ENCODE results near the gene PTPN18.
"Not testable (repeated sequence)": the region's sequence is repeated elsewhere in the genome, so short reads cannot be mapped to it uniquely, and the experiment has no call there.

- TF ChIP-seq, protein P1, sequence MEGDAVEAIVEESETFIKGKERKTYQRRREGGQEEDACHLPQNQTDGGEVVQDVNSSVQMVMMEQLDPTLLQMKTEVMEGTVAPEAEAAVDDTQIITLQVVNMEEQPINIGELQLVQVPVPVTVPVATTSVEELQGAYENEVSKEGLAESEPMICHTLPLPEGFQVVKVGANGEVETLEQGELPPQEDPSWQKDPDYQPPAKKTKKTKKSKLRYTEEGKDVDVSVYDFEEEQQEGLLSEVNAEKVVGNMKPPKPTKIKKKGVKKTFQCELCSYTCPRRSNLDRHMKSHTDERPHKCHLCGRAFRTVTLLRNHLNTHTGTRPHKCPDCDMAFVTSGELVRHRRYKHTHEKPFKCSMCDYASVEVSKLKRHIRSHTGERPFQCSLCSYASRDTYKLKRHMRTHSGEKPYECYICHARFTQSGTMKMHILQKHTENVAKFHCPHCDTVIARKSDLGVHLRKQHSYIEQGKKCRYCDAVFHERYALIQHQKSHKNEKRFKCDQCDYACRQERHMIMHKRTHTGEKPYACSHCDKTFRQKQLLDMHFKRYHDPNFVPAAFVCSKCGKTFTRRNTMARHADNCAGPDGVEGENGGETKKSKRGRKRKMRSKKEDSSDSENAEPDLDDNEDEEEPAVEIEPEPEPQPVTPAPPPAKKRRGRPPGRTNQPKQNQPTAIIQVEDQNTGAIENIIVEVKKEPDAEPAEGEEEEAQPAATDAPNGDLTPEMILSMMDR (IDR thresholded peaks at IDR 0.05; ENCODE audit: borderline replicate concordance, extremely low read depth, low read length, poor library complexity, severe bottlenecking): not testable (repeated sequence)
- not testable (repeated sequence) for TF ChIP-seq EZH2 (IDR thresholded peaks at IDR 0.05; ENCODE audit: borderline replicate concordance, low read depth, low read length, severe bottlenecking)
These were observed 22.6 kb upstream of the PTPN18 start for GRCh38 chr2:130333253-130333652.

Measured in DND-41 (cell line).